ENCODE data around the gene MYO18A. TPM values are rescaled to one million over a fixed set of nuclear protein-coding genes. Genes with fewer than 3 reads are reported as not detected.

Gene MYO18A
- total RNA-seq, 2 experiments from 2014 or later, result 27.5 to 29.6 TPM

- CTCF ChIA-PET, result no interaction called here
- POLR2A ChIA-PET, result no interaction called here
These were observed 93.4 kb downstream of the MYO18A start for GRCh38 chr17:29086628-29087332.

DNA sequence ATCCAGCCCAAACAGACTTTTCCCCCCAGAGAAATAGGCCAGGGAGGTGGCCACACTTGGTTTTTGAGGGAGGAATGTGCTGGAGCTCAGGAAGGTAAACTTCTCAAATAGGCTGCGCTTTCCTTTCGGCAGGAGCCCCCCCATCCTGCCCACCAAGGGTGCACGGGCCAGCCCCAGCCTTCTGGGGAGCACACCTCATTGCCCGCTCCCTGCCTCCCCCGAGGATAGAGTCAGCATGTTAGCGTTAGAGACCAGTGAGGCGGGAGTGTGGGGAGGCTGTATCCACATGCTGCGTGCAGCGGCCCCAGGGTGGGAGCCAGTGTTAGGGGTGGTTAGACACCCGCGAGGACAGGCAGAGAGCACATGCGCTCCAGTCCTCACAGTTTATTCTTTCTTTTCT, 95.0 kb downstream of the MYO18A start:
- CTCF ChIA-PET, result no interaction called here
- POLR2A ChIA-PET, result no interaction called here

DNA sequence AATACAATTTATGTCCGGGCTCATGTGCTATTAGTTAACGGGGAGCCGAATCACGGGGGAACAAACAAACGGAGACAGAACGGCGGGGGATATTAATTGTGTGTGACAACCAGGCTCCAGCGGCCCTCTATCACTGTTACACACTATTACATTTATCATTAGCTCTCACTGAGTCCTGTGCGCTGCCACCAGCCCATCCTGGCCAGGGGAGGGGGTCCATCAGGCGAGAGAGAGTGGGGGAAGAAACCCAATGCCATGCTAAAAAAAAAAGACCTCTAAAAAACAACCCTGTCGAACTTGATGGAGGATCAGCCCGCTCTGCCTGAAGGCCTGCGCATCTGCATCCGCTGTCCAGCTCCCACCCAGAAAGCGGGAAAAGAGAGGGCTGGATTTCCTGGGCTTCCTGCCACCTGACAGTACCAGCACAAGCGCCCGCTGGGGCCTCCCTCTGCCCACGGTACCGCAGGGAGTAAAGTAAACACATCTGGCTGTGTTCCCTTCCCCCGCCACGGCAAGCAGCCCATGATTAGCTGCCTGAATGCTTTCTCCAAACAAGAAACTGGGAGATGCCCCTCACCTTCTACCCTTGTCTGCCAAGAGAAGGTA, 95.6 kb downstream of the MYO18A start:
- POLR2A ChIA-PET, result no interaction called here
- CTCF ChIA-PET, result no interaction called here

DNA sequence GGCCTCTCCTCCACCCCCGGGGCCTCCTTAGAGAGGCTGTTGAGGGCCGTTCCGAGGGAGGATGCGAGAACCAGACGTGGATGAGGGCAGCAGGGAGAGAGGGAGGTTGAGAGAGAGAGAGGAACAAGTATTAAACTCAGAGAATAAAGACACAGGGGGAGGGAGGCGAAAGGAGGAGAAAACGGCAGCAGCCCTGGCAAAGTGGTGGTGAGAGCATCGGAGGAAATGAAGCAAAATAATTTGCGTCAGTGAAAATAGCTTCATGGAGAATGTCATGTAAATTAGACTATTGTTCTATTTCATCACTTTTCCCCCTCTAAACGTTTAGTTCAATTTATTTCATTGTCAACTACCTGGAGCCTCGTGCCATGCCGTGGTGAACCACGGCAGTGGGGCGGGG, 99.2 kb downstream of the MYO18A start:
- ChIA-PET POLR2A (no interaction called here), CTCF (no interaction called here)

GRCh38 chr17:29080323-29080722, 99.9 kb downstream of the MYO18A start:
- ChIA-PET CTCF (no interaction called here), POLR2A (no interaction called here)

- ChIA-PET POLR2A (no interaction called here), CTCF (no interaction called here)
These were observed 100.3 kb downstream of the MYO18A start for GRCh38 chr17:29079887-29080286.

GRCh38 chr17:29079433-29079832, 100.8 kb downstream of the MYO18A start:
- POLR2A ChIA-PET, result no interaction called here
- CTCF ChIA-PET, result no interaction called here

GRCh38 chr17:29078183-29079045, 101.8 kb downstream of the MYO18A start:
- POLR2A ChIA-PET, result interaction anchor here (0.7 kb wide), 1 partner anchor 711 kb away, joined by 5 read pairs; no protein-coding TSS in a partner anchor
- CTCF ChIA-PET, result no interaction called here

DNA sequence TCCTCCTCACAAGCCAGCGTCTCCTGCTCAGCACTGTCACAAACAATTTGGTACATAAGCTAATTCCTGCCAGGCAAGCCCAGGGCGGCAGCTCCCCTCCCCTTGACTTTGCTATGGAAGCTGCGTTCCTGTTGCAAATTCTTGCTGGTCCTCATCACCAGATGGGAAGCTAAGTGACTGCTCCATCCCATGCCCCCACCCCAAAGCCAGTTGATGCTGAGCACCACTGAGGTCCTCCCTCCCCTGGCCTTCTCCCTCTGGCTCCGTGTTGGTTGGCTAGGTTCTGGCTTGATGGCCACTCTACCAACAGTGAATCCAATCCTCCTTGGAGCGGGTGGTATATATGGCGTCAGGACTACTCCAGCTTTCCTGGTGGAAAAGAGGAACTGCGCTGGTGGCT, 102.9 kb downstream of the MYO18A start:
- ChIA-PET POLR2A (no interaction called here), CTCF (no interaction called here)

DNA sequence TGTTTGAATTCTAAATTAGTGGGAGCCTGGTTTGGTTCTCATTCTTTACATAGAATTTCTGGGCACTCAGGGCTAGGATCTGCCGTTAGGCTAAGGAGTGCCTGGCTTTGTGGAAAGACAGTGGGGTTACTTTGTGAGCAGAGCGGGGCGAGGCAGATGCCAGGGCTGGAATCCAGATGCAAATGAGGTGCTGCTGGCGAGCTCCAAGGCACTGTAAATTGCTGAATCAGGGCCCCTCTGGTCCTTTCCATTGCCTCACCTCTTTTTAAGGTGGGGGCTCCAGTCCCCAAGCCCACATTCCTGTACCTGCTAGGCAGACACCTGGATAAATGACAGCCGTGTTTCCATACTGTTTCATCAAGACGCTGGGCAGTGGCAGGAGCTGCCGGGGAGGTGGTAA, 103.5 kb downstream of the MYO18A start:
- CTCF ChIA-PET, result no interaction called here
- POLR2A ChIA-PET, result no interaction called here

DNA sequence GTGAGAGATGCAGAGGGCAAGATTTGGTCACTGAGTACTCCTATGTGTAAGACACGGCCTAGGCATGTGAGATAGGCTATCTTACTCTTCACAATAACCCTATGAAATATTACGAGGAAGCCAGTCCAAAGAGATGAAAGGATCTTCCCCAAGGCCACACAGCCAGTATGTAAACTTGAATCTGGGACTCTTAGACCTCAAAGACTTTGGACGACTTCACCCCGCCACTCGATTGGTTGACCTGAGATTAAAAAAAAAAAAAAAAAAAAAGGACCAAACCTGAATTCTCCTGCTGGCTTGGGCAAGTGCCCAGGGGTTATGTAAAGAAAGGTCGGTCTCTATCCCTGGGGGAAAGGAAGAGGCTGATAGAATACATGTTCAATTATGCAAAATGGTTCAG, 104.1 kb downstream of the MYO18A start:
- POLR2A ChIA-PET, result no interaction called here
- CTCF ChIA-PET, result no interaction called here

GRCh38 chr17:29074488-29074887, 105.7 kb downstream of the MYO18A start:
- ChIA-PET POLR2A (no interaction called here), CTCF (no interaction called here)

- CTCF ChIA-PET, result no interaction called here
- POLR2A ChIA-PET, result no interaction called here
These were observed 106.7 kb downstream of the MYO18A start for GRCh38 chr17:29073520-29073919.

DNA sequence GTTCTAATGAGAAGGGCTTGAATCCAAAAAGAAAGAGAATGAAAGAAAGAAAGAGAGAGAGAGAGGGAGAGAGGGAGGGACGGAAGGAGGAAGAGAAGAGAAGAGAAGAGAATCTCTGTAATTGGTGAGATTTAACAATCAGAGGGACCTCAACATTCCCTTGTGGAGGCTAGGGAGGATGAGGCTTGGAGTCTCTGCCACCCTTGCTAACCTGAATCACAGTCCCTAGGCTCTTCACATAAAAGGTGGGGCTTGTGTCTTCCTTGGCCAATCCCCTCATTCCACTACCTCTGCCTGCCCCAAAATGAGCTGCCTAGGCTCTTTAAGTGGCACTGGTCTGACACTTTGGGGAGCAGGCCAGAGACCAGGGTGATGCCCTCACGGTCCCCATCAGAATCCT, 107.2 kb downstream of the MYO18A start:
- ChIA-PET POLR2A (no interaction called here), CTCF (no interaction called here)

DNA sequence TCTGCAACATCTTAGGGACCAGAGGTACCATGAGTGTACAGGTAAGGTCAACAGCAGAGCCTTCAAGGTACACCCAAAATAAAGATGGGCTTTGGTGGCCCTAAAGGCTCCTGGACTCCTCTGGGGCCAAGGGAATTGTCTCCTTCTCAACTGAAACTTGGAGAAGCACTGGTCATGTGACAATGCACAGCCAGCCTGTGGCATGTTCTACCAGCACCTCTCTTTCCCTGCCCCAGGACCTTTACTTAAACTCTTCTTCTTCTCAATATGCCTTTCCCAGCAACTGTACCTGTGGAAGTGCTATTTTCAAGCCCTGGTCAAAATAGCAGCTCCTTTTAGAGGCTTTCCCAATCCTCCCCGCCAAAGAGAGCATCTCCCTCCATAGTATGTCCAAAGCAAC, 108.9 kb downstream of the MYO18A start:
- ChIA-PET CTCF (interaction anchor here (0.9 kb wide), 1 partner anchor 108 kb away, joined by 3 read pairs; no protein-coding TSS in a partner anchor), POLR2A (no interaction called here)

- ChIA-PET CTCF (no interaction called here), POLR2A (no interaction called here)
These were observed 109.4 kb downstream of the MYO18A start for GRCh38 chr17:29070781-29071180.

DNA sequence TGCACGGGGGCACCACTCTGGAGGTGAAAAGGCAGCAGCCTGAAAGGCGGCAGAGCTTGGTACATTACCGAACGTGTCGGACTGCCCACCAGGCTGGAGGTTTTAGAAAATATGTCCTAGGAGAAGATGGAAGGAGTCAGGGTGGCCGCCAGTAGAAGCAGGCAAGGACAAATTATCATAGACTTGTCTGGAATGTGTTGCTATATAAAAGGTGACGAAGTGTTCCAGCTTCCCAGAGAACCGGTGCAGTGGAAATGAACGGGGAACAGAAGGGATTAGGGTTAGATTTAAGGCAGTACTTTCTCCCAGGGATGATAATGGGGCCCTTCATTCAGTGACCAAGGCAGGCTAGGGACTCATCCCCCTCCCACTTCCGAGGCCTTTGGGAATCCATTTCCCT, 109.9 kb downstream of the MYO18A start:
- POLR2A ChIA-PET, result no interaction called here
- CTCF ChIA-PET, result interaction anchor here (0.7 kb wide), 1 partner anchor 106 kb away, joined by 3 read pairs; no protein-coding TSS in a partner anchor

GRCh38 chr17:29069526-29070041, 110.6 kb downstream of the MYO18A start:
- ChIA-PET CTCF (interaction anchor here (0.7 kb wide), 1 partner anchor 105 kb away, joined by 3 read pairs; no protein-coding TSS in a partner anchor), POLR2A (no interaction called here)

GRCh38 chr17:29068818-29069217, 111.4 kb downstream of the MYO18A start:
- ChIA-PET POLR2A (interaction anchor here (0.7 kb wide), 1 partner anchor 55 kb away, joined by 6 read pairs; no protein-coding TSS in a partner anchor), CTCF (no interaction called here)

DNA sequence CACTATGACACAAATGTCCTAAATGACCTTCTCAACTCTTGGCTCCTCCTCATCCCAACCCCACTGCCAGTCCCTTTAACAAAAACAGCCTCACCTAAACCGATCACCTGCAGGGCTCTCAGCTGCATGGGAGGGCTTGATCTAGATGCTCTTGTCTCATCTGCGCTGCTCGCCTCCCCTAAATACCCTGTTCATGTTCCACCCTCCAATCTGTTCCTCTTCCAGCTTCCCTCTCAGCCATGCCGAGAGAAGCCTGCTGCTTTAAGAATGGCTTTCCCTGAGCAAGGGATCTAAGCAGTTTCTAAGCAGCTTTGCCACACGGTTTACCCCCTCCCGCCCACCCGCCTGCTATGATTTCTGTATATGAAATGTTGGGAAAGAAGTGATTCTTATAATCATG, 113.6 kb downstream of the MYO18A start:
- POLR2A ChIA-PET, result no interaction called here
- CTCF ChIA-PET, result no interaction called here

DNA sequence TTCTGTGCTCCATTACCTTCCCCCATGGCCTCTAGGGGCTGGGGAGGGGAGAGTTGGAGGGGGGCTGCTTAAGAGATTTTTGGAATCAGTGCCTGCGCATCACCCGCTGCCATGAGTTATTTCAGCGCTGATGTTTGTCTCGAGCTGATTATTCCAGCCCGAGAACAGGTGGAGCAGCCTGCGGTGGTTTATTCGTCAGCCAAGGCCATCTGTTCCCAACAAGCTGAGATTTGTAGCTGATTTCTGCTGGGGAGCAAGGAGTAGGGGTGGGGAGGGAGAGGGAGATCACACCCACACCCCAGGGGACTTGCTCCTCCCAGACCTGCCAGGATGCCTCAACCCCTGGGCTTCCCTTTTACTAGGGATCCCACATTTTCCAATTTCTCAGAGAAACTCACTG, 114.2 kb downstream of the MYO18A start:
- ChIA-PET CTCF (no interaction called here), POLR2A (no interaction called here)

All from activated CD8-positive, alpha-beta memory T cell treated with anti-CD3 and anti-CD28 coated beads for 36 hours (primary cell).